Uterus (tissue), 2 donors: ENCODE results near the gene PLXNB3.

Source experiments
- POLR2A ChIP-seq, 2 donors: fragments of 450-650 bp; IDR thresholded peaks; one replicate each; pipeline ENCODE4 v1.6.1; 2016; ENCODE audit warnings: antibody characterized with exemption in 2 of 2, mild to moderate bottlenecking in 1 of 2, moderate library complexity in 1 of 2
- TF ChIP-seq, protein P1 (sequence below), 4 experiments: fragments of 200-600 bp in 2 of 4; fragments of 450-650 bp in 2 of 4; sonication (generic) in 2 of 4; IDR thresholded peaks; one replicate each; pipeline ENCODE4 v1.5.1; 2016 to 2019; ENCODE audit warnings: antibody characterized with exemption in 4 of 4, mild to moderate bottlenecking in 2 of 4, moderate library complexity in 1 of 4

GRCh38 chrX:153781428-153782047, 17.5 kb downstream of the PLXNB3 start:
- TF ChIP-seq, protein P1, sequence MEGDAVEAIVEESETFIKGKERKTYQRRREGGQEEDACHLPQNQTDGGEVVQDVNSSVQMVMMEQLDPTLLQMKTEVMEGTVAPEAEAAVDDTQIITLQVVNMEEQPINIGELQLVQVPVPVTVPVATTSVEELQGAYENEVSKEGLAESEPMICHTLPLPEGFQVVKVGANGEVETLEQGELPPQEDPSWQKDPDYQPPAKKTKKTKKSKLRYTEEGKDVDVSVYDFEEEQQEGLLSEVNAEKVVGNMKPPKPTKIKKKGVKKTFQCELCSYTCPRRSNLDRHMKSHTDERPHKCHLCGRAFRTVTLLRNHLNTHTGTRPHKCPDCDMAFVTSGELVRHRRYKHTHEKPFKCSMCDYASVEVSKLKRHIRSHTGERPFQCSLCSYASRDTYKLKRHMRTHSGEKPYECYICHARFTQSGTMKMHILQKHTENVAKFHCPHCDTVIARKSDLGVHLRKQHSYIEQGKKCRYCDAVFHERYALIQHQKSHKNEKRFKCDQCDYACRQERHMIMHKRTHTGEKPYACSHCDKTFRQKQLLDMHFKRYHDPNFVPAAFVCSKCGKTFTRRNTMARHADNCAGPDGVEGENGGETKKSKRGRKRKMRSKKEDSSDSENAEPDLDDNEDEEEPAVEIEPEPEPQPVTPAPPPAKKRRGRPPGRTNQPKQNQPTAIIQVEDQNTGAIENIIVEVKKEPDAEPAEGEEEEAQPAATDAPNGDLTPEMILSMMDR (IDR thresholded peaks at IDR 0.05): no peak
- TF ChIP-seq POLR2A (IDR thresholded peaks at IDR 0.05): no peak
